SK-N-SH (cell line): ENCODE measurements around the gene FGFBP1. TPM values are rescaled to one million over a fixed set of nuclear protein-coding genes. Genes with fewer than 3 reads are reported as not detected.

Source experiments
- CTCF ChIA-PET: fragments of 300-600, 350-600 bp; formaldehyde crosslinking; extraction: SDS; loops from one replicate; lab custom pipeline; 2021; lab: Yijun Ruan, JAX
- POLR2A ChIA-PET: fragments of 350-600 bp; sonication (Branson Sonifier 250); formaldehyde crosslinking; extraction: SDS; loops from one replicate; lab custom pipeline; 2020; ENCODE audit warnings: antibody characterized with exemption, inconsistent platforms; lab: Yijun Ruan, JAX
- DNase-seq: peaks from one replicate; pipeline ENCODE4 v3.0.0; 2012
- H2AFZ ChIP-seq: fragments of 200-600 bp; sonication (generic); 2 replicates; pipeline ENCODE4 v1.8.1; 2016; ENCODE audit warnings: antibody characterized with exemption, mild to moderate bottlenecking, low read depth
- H3F3A ChIP-seq: fragments of 200-600 bp; sonication (generic); replicated peaks from 2 replicates; pipeline ENCODE3; 2016; ENCODE audit warnings: antibody characterized with exemption, mild to moderate bottlenecking; ENCODE audit not compliant: insufficient read depth
- H3K27ac ChIP-seq, 2 experiments: fragments of 200-500 bp in 1 of 2; fragments of 200-600 bp in 1 of 2; sonication (Bioruptor generic) in 1 of 2; sonication (generic), shearing (Covaris generic) in 1 of 2; 2 replicates each; pipeline versions ENCODE4 v1.5.1 to v1.6.1; 2014 to 2016; ENCODE audit warnings: low read depth in 2 of 2, inconsistent platforms in 1 of 2, low read length in 1 of 2, mild to moderate bottlenecking in 1 of 2, mixed read lengths in 1 of 2
- H3K27me3 ChIP-seq: fragments of 200-600 bp; sonication (generic), shearing (Covaris generic); 2 replicates; pipeline ENCODE4 v1.6.1; 2016; ENCODE audit warnings: mixed run types; ENCODE audit not compliant: insufficient read depth
- H3K36me3 ChIP-seq, 2 experiments: fragments of 200-500 bp in 1 of 2; fragments of 200-600 bp in 1 of 2; sonication (Bioruptor generic) in 1 of 2; sonication (generic) in 1 of 2; replicated peaks in 1 of 2; 2 replicates each; pipeline versions ENCODE3 to v1.5.1; 2014 to 2016; ENCODE audit warnings: low read length in 1 of 2, mild to moderate bottlenecking in 1 of 2; ENCODE audit not compliant: insufficient read depth in 2 of 2, control insufficient read depth in 1 of 2
- H3K4me1 ChIP-seq, 2 experiments: fragments of 200-500 bp in 1 of 2; fragments of 200-600 bp in 1 of 2; sonication (Bioruptor generic) in 1 of 2; sonication (generic), shearing (Covaris generic) in 1 of 2; 2 replicates each; pipeline versions ENCODE4 v1.5.1 to v1.6.1; 2014 to 2016; ENCODE audit warnings: low read depth in 1 of 2, low read length in 1 of 2, mixed run types in 1 of 2; ENCODE audit not compliant: insufficient read depth in 2 of 2, control insufficient read depth in 1 of 2
- H3K4me2 ChIP-seq: fragments of 200-600 bp; sonication (generic), shearing (Covaris generic); 2 replicates; pipeline ENCODE4 v1.6.1; 2017; ENCODE audit warnings: mixed run types
- H3K4me3 ChIP-seq, 2 experiments: fragments of 200-500 bp in 1 of 2; fragments of 200-600 bp in 1 of 2; sonication (Bioruptor generic) in 1 of 2; sonication (generic), shearing (Covaris generic) in 1 of 2; 2 replicates each; pipeline versions ENCODE4 v1.5.1 to v1.8.1; 2014 to 2016; ENCODE audit warnings: low read depth in 2 of 2, inconsistent platforms in 1 of 2, low read length in 1 of 2, mild to moderate bottlenecking in 1 of 2, mixed read lengths in 1 of 2, moderate library complexity in 1 of 2
- H3K79me2 ChIP-seq: fragments of 200-600 bp; sonication (generic); 2 replicates; pipeline ENCODE4 v1.8.1; 2017; ENCODE audit warnings: mild to moderate bottlenecking; ENCODE audit not compliant: insufficient read depth
- H3K9ac ChIP-seq: fragments of 200-600 bp; sonication (generic); 2 replicates; pipeline ENCODE4 v1.6.1; 2017; ENCODE audit warnings: mixed run types
- H3K9me2 ChIP-seq: fragments of 200-600 bp; sonication (generic); 2 replicates; pipeline ENCODE4 v1.6.1; 2017; ENCODE audit warnings: mixed run types
- H3K9me3 ChIP-seq: fragments of 200-600 bp; sonication (generic); 2 replicates; pipeline ENCODE4 v1.6.1; 2017; ENCODE audit warnings: mixed run types, mild to moderate bottlenecking, moderate library complexity
- H4K20me1 ChIP-seq: fragments of 200-600 bp; sonication (generic); 2 replicates; pipeline ENCODE4 v1.6.1; 2017; ENCODE audit warnings: mild to moderate bottlenecking, mixed run types; ENCODE audit not compliant: insufficient read depth
- EP300 ChIP-seq, 2 experiments: IDR thresholded peaks; 2 replicates each; pipeline versions ENCODE4 v1.4.0 to v1.6.1; 2012; ENCODE audit warnings: borderline replicate concordance in 1 of 2, low read depth in 1 of 2, low read length in 1 of 2
- EZH2phosphoT487 ChIP-seq: fragments of 200-600 bp; sonication (generic); IDR thresholded peaks from 2 replicates; pipeline ENCODE4 v1.6.1; 2017; ENCODE audit warnings: low read depth, mixed run types, mild to moderate bottlenecking, antibody characterized with exemption, moderate library complexity, borderline replicate concordance
- FOXJ3 ChIP-seq: sonication (generic); formaldehyde crosslinking; IDR thresholded peaks from 2 replicates; pipeline ENCODE4 v1.5.1; 2020; ENCODE audit warnings: mild to moderate bottlenecking, missing genetic modification reagents
- GABPA ChIP-seq: IDR thresholded peaks from 2 replicates; pipeline ENCODE4 v1.4.0; 2012; ENCODE audit warnings: low read depth, mild to moderate bottlenecking
- JUND ChIP-seq: IDR thresholded peaks from 2 replicates; pipeline ENCODE4 v1.4.0; 2012
- MAX ChIP-seq: IDR thresholded peaks from 2 replicates; pipeline ENCODE4 v1.4.0; 2012; ENCODE audit warnings: low read depth
- MEF2A ChIP-seq: IDR thresholded peaks from 2 replicates; pipeline ENCODE4 v1.4.0; 2012; ENCODE audit warnings: low read depth, borderline replicate concordance
- NRF1 ChIP-seq: IDR thresholded peaks from 2 replicates; pipeline ENCODE4 v1.6.1; 2012; ENCODE audit warnings: low read depth, mild to moderate bottlenecking, low read length
- PBX3 ChIP-seq: IDR thresholded peaks from 2 replicates; pipeline ENCODE4; 2012
- RAD21 ChIP-seq: IDR thresholded peaks from 2 replicates; pipeline ENCODE4 v1.6.1; 2012; ENCODE audit warnings: mild to moderate bottlenecking, low read length
- RFX5 ChIP-seq: IDR thresholded peaks from 2 replicates; pipeline ENCODE4 v1.6.1; 2012; ENCODE audit warnings: mild to moderate bottlenecking, improper control_type of control experiment, low read length
- SIN3A ChIP-seq: IDR thresholded peaks from 2 replicates; pipeline ENCODE4 v1.6.1; 2012; ENCODE audit warnings: low read depth, mild to moderate bottlenecking, low read length, moderate library complexity, borderline replicate concordance
- SMC3 ChIP-seq: IDR thresholded peaks from 2 replicates; pipeline ENCODE4 v1.6.1; 2012; ENCODE audit warnings: low read depth, low read length, improper control_type of control experiment
- TCF12 ChIP-seq: IDR thresholded peaks from 2 replicates; pipeline ENCODE4 v1.4.0; 2012
- TEAD4 ChIP-seq: IDR thresholded peaks from 2 replicates; pipeline ENCODE4 v1.4.0; 2012; ENCODE audit warnings: mild to moderate bottlenecking, borderline replicate concordance; ENCODE audit not compliant: insufficient read depth
- USF2 ChIP-seq: fragments of 150-350 bp; IDR thresholded peaks from 2 replicates; pipeline ENCODE4 v1.6.1; 2017; ENCODE audit warnings: antibody characterized with exemption, low read length, low read depth, borderline replicate concordance
- ZBTB33 ChIP-seq: IDR thresholded peaks from 2 replicates; pipeline ENCODE4 v1.4.0; 2012; ENCODE audit warnings: low read depth, borderline replicate concordance
- WGBS: methylation state at CpG from one replicate; pipeline ENCODE4 v1.1.6; 2017; ENCODE audit warnings: low lambda C conversion rate; 5-methylcytosine and 5-hydroxymethylcytosine counted together
- polyA plus RNA-seq, 3 experiments: library from polyadenylated mRNA; depleted of rRNA; stranded (reverse); fragments of >200 nt; gene quantifications; 2 replicates each; pipeline ENCODE4 v1.2.3, GENCODE V29; 2012

The FGFBP1 gene
- polyA plus RNA-seq, 1 of the 3 experiments (the other 2 are of a cell fraction), result 0.13 TPM

GRCh38 chr4:15901007-15901406 lies 37.5 kb downstream of the FGFBP1 start:
- H3K79me2 ChIP-seq, result no peaks in the 10 kb centered on the region
- H3F3A ChIP-seq, result no peaks in the 10 kb centered on the region
- H3K27me3 ChIP-seq, result no peaks in the 10 kb centered on the region; the same call in 1 of the 2 replicates
- no peak overlapping the region for H3K4me3 ChIP-seq
- ChIA-PET POLR2A (no interaction called here), CTCF (interaction anchor here (1.2 to 2.2 kb wide), 2 partner anchors 18 to 55 kb away, joined by 4 to 10 read pairs; no protein-coding TSS in a partner anchor)
- no peaks in the 10 kb centered on the region for H3K9me2 ChIP-seq
- 60% methylated on average over 3 of the region's 3 CpGs for WGBS
- H3K9ac ChIP-seq, result no peak overlapping the region
- no peak overlapping the region for H3K27ac ChIP-seq
- H3K9me3 ChIP-seq, result no peaks in the 10 kb centered on the region
- H3K36me3 ChIP-seq, result no peaks in the 10 kb centered on the region
- H3K4me2 ChIP-seq, result no peak overlapping the region
- no peak overlapping the region for H2AFZ ChIP-seq
- DNase-seq, result no peak
- TF ChIP-seq RFX5 (no peak), TEAD4 (no peak), EZH2phosphoT487 (no peak), USF2 (no peak), SMC3 (no peak), SIN3A (no peak), EP300 (IDR thresholded peaks at IDR 0.05; ENCODE audit: borderline replicate concordance in 1 of 2, low read depth in 1 of 2, low read length in 1 of 2) (no peak), MAX (no peak), GABPA (no peak), FOXJ3 (CRISPR knock-in tag) (no peak), MEF2A (no peak), PBX3 (no peak), RAD21 (no peak), NRF1 (no peak), TCF12 (no peak), JUND (no peak), ZBTB33 (no peak)
- TF ChIP-seq, all 33 proteins: peak for 0
- H3K4me1 ChIP-seq, result no peaks in the 10 kb centered on the region; a peak in 1 of 4 replicates
- no peaks in the 10 kb centered on the region for H4K20me1 ChIP-seq
